ENCODE results near the gene RABL2B. TPM values are rescaled to one million over a fixed set of nuclear protein-coding genes. Genes with fewer than 3 reads are reported as not detected.

The RABL2B gene
- total RNA-seq, 1 experiment from 2014 or later, result 19.0 TPM

GRCh38 chr22:50720301-50721256, 62.9 kb downstream of the RABL2B start:
- TF ChIP-seq CTCF (conservative IDR thresholded peaks at IDR 0.05), result peak; percentile 15; the same call in 1 of the 3 replicates

More at GRCh38 chr22:50720301-50721256, 62.9 kb downstream of the RABL2B start:
- no peak overlapping the region for H3K23ac ChIP-seq (ENCODE audit: insufficient read length, low read depth, low read length)
- no peak overlapping the region for H3K4me2 ChIP-seq (ENCODE audit: insufficient read depth, insufficient read length, low read length)
- no CpG with 5 or more reads among the region's 132 CpGs for WGBS (ENCODE audit: extremely low coverage, insufficient read length, low lambda C conversion rate)
- peaks cover 9% of the 10 kb centered on the region for H3K23me2 ChIP-seq (ENCODE audit: insufficient read length, low read depth, low read length, poor library complexity, severe bottlenecking)
- no peak overlapping the region for H3K9ac ChIP-seq (ENCODE audit: extremely low read depth, insufficient read length, low read length)
- no peak overlapping the region for H3K27ac ChIP-seq (ENCODE audit: insufficient read length, low read depth, low read length)
- Mint-ChIP-seq H3K9me3 (peaks cover 0 to 4% of the 10 kb centered on the region in 2 experiments; a peak in 2 of 5 replicates), H3K27ac (no peak overlapping the region), H3K27me3 (ENCODE audit: low read depth) (peaks cover 77% of the 10 kb centered on the region), H3K36me3 (ENCODE audit: insufficient read depth in 1 of 3, low read depth in 3 of 3) (peaks cover 4 to 17% (median 13%) of the 10 kb centered on the region in 3 experiments; a peak in 6 of 7 replicates), H3K4me1 (peaks cover 8 to 14% of the 10 kb centered on the region in 2 experiments), H3K4me3 (peak overlapping the region; percentile 30 to 48; a peak in 3 of 5 replicates)
- H3K27me3 ChIP-seq (ENCODE audit: insufficient read depth, low read length), result peaks cover 40% of the 10 kb centered on the region; the same call in 1 of the 2 replicates
- H4K20me1 ChIP-seq (ENCODE audit: control insufficient read depth, insufficient read depth, insufficient read length), result no peaks in the 10 kb centered on the region
- H2AFZ ChIP-seq (ENCODE audit: low read length), result no peak overlapping the region
- no peak overlapping the region for H2BK15ac ChIP-seq (ENCODE audit: low read depth, low read length)
- H4K91ac ChIP-seq (ENCODE audit: insufficient read length, low read depth, low read length), result no peak overlapping the region
- no peak overlapping the region for H3K56ac ChIP-seq (ENCODE audit: insufficient read length, low read depth, low read length)
- DNase-seq, result no peak
- H3T11ph ChIP-seq (ENCODE audit: low read length), result no peak overlapping the region
- no peak overlapping the region for H2BK5ac ChIP-seq (ENCODE audit: insufficient read length, low read length)
- no peak overlapping the region for H2AK5ac ChIP-seq (ENCODE audit: insufficient read length, low read length)
- H2BK20ac ChIP-seq (ENCODE audit: low read depth, low read length, poor library complexity, severe bottlenecking), result no peak overlapping the region
- H3K18ac ChIP-seq (ENCODE audit: insufficient read length, low read depth, low read length), result no peak overlapping the region
- no peaks in the 10 kb centered on the region for H3K9me3 ChIP-seq (ENCODE audit: control insufficient read depth, low read depth, low read length)
- no peaks in the 10 kb centered on the region for H3K4me1 ChIP-seq (ENCODE audit: insufficient read depth, low read length)
- peak overlapping the region; percentile 31; the same call in 1 of the 2 replicates for H3K14ac ChIP-seq (ENCODE audit: insufficient read depth, low read length)
- H2BK120ac ChIP-seq (ENCODE audit: low read depth, low read length, poor library complexity, severe bottlenecking), result no peak overlapping the region
- H3K79me2 ChIP-seq (ENCODE audit: insufficient read depth, low read length), result no peaks in the 10 kb centered on the region
- H2BK12ac ChIP-seq (ENCODE audit: insufficient read length, low read depth, low read length), result no peak overlapping the region
- no peak overlapping the region for H4K5ac ChIP-seq (ENCODE audit: insufficient read length, low read depth, low read length)
- no peak overlapping the region for H3K4ac ChIP-seq (ENCODE audit: low read depth, low read length)
- no peak overlapping the region for H4K8ac ChIP-seq (replicated peaks; ENCODE audit: insufficient read length, low read depth, low read length)
- H3K79me1 ChIP-seq (ENCODE audit: insufficient read depth, low read depth, low read length, poor library complexity, severe bottlenecking), result no peaks in the 10 kb centered on the region
